CD4-positive, alpha-beta T cell treated with Interleukin-15 for 1 hour (primary cell): ENCODE measurements around the gene ZNF514.

ENCODE experiments used
- DNase-seq: peaks from one replicate; pipeline ENCODE4 v3.0.0-alpha.2; 2020

The ZNF514 gene

GRCh38 chr2:95159690-95160449 is at the start of gene ZNF514:
TSS of gene ZNF514 (minus strand) at chr2:95159848. CDS start at chr2:95153253, 6,595 bp downstream.
- DNase-seq = peak; percentile 82

- DNase-seq = no peak
These were observed 48.5 kb upstream of the ZNF514 start for GRCh38 chr2:95208106-95208505.

GRCh38 chr2:95207111-95207961 is 47.7 kb upstream of the ZNF514 start, which contains the start of gene ZNF892:
TSS of gene ZNF892 (plus strand) at chr2:95207521. CDS start at chr2:95207816, 295 bp downstream.
- peak; percentile 79 for DNase-seq

GRCh38 chr2:95206096-95206495 is 46.4 kb upstream of the ZNF514 start:
- DNase-seq = no peak

- no peak for DNase-seq
These were observed 44.7 kb upstream of the ZNF514 start for GRCh38 chr2:95204396-95204795.

GRCh38 chr2:95203911-95204310 is 44.3 kb upstream of the ZNF514 start:
- no peak for DNase-seq

GRCh38 chr2:95192956-95193355 is 33.3 kb upstream of the ZNF514 start:
- DNase-seq = peak; percentile 45

- no peak for DNase-seq
These were observed 26.3 kb upstream of the ZNF514 start for GRCh38 chr2:95185973-95186372.

GRCh38 chr2:95185197-95185596 is 25.5 kb upstream of the ZNF514 start:
- no peak for DNase-seq

GRCh38 chr2:95181774-95182173 is 22.1 kb upstream of the ZNF514 start:
- no peak for DNase-seq

- no peak for DNase-seq
These were observed 19.8 kb upstream of the ZNF514 start for GRCh38 chr2:95179451-95179850.

GRCh38 chr2:95174031-95174542 is 14.4 kb upstream of the ZNF514 start:
- no peak for DNase-seq

GRCh38 chr2:95171902-95172301 is 12.3 kb upstream of the ZNF514 start:
- no peak for DNase-seq

- no peak for DNase-seq
These were observed 6.6 kb upstream of the ZNF514 start for GRCh38 chr2:95166065-95166763.

- peak; percentile 96 for DNase-seq
These were observed 5.9 kb upstream of the ZNF514 start, which contains the start of gene ZNF2 for GRCh38 chr2:95165371-95166064. TSS of gene ZNF2 (plus strand) at chr2:95165809. CDS start at chr2:95176227, 10,418 bp downstream.

GRCh38 chr2:95165030-95165370 is 5.4 kb upstream of the ZNF514 start:
- no peak for DNase-seq

GRCh38 chr2:95158891-95159619 is 593 bp downstream of the ZNF514 start:
- no peak for DNase-seq

GRCh38 chr2:95158441-95158840 is 1.2 kb downstream of the ZNF514 start:
- DNase-seq = no peak

GRCh38 chr2:95149397-95149984 is 10.2 kb downstream of the ZNF514 start:
- DNase-seq = no peak

- no peak for DNase-seq
These were observed 15.8 kb downstream of the ZNF514 start for GRCh38 chr2:95143838-95144237.

- DNase-seq = no peak
These were observed 20.9 kb downstream of the ZNF514 start for GRCh38 chr2:95138702-95139101.
